Activated T-helper 2 cell treated with anti-CD3 and anti-CD28 coated beads, Interferon-gamma antibody, Interleukin-2, Interleukin-4, amounts not matched to agents 10 μg/mL and 5 μg/mL and 100 μg/mL, durations not matched to agents 14 hours and 24 hours and 36 hours (primary cell): Measurements from ENCODE around the gene RGS3. TPM values are rescaled to one million over a fixed set of nuclear protein-coding genes. Genes with fewer than 3 reads are reported as not detected.

Source experiments
- DNase-seq: peaks from one replicate; pipeline ENCODE4 v3.0.0; 2021; ENCODE audit warnings: low spot score
- H3K27ac Mint-ChIP-seq: one replicate; pipeline ENCODE4 v1.8.0; 2021; ENCODE audit warnings: mixed read lengths
- H3K27me3 Mint-ChIP-seq: one replicate; pipeline ENCODE4 v1.8.0; 2021; ENCODE audit warnings: low read depth, mixed read lengths
- H3K36me3 Mint-ChIP-seq: one replicate; pipeline ENCODE4 v1.8.0; 2021; ENCODE audit warnings: low read depth, mixed read lengths
- H3K4me1 Mint-ChIP-seq: one replicate; pipeline ENCODE4 v1.8.0; 2021; ENCODE audit warnings: low read depth, mixed read lengths
- H3K4me3 Mint-ChIP-seq: one replicate; pipeline ENCODE4 v1.8.0; 2021; ENCODE audit warnings: low read depth, mild to moderate bottlenecking, moderate library complexity, mixed read lengths
- H3K9me3 Mint-ChIP-seq: one replicate; pipeline ENCODE4 v1.8.0; 2021; ENCODE audit warnings: mixed read lengths
- intact Hi-C: fragments of 100-400 bp; cut with micrococcal nuclease; formaldehyde crosslinking; loops from one replicate; pipeline ENCODE4 v1.15.1; 2023
- total RNA-seq: library from RNA; stranded (reverse); gene quantifications from 2 replicates; pipeline ENCODE4 v1.2.3, GENCODE V29; 2022

Gene RGS3
- total RNA-seq, 1 donor from 2014 or later, result 64.2 TPM

DNA sequence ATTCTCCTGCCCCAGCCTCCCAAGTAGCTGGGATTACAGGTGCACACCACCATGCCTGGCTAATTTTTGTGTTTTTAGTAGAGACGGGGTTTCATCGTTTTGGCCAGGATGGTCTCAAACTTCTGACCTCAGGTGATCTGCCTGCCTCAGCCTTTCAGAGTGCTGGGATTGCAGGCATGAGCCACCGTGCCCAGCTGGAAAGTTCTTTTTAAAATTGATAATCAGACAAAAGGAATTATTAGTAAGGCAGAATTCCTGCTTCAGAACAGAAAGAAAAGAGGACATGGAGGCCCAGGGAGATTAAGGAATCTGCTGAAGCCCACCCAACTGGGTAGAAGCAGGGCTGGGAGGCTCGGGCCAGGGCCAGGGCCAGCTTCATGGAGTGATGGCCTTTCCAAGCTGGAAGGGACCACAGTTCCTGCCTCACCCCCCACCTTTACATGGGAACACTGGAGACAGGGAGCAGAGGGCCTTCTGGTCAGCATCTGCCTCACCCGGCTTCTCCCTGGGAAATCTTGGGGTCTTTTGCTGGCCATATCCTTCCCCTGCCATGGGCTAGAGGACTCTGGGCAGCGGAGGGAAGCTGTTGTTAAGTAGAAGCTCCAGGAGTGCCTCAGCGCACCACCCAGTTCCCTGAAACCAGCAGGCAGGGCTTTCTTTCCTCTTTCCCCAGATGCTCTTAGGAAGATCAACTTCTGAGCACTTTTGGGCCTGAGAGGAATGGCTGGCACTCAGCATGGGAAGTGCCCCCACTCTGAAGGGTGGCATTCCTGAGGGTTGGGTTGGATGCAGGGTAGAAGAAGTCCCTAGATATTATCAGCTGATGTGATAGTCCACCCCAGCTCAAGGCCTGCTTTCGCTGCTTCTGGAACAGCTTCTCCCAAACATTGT, 70.1 kb downstream of the RGS3 start:
- H3K36me3 Mint-ChIP-seq, result peaks cover 59% of the 10 kb centered on the region
- no peak for DNase-seq
- peaks cover 6% of the 10 kb centered on the region for H3K4me1 Mint-ChIP-seq
- intact Hi-C loops, result no loop called here
- no peak overlapping the region for H3K4me3 Mint-ChIP-seq
- no peaks in the 10 kb centered on the region for H3K9me3 Mint-ChIP-seq
- no peak overlapping the region for H3K27ac Mint-ChIP-seq
- no peaks in the 10 kb centered on the region for H3K27me3 Mint-ChIP-seq

GRCh38 chr9:113535756-113536155, 72.2 kb downstream of the RGS3 start:
- DNase-seq, result no peak
- Mint-ChIP-seq H3K4me3 (no peak overlapping the region), H3K9me3 (no peaks in the 10 kb centered on the region), H3K27me3 (no peaks in the 10 kb centered on the region), H3K27ac (no peak overlapping the region), H3K36me3 (peaks cover 54% of the 10 kb centered on the region), H3K4me1 (no peaks in the 10 kb centered on the region)
- intact Hi-C loops, result no loop called here

GRCh38 chr9:113536166-113536482, 72.6 kb downstream of the RGS3 start:
- Mint-ChIP-seq H3K36me3 (peaks cover 50% of the 10 kb centered on the region), H3K27ac (no peak overlapping the region), H3K27me3 (no peaks in the 10 kb centered on the region), H3K4me1 (no peaks in the 10 kb centered on the region), H3K9me3 (no peaks in the 10 kb centered on the region), H3K4me3 (no peak overlapping the region)
- intact Hi-C loops, result no loop called here
- no peak for DNase-seq

DNA sequence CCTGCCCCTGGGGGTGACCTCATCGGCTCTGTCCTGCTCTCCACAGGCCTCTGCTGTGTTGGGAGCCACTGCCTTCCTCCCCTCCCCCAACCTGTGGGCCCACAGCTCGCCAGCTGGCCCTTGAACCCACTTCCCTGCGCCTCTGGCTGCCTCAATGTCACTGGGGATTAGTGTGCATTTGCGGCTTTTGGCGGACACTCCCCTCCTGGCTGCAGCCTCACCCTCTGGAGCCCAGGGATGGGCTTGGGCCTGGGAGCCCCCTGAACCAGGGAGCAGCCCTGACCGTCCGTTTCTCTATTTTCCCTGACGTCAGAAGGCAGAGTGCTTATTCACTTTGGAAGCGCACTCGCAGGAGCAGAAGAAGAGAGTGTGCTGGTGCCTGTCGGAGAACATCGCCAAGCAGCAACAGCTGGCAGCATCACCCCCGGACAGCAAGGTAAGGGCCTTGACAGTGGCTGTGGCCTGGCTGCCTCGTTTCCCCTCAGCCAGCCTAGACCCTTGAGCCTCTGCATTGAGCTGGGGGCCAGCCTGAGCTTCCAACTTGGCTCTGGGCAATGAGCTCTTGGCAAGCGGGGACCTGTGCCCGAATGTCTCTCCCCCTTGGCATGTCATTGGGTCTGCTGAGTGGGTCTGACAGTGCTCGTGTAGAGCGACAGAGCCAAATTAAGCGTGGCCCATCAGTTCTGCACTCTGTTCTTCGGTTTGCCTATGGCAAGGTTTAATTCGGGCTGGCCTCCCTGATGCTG, 73.1 kb downstream of the RGS3 start:
- Mint-ChIP-seq H3K4me3 (no peak overlapping the region), H3K4me1 (no peaks in the 10 kb centered on the region), H3K9me3 (no peaks in the 10 kb centered on the region), H3K27me3 (no peaks in the 10 kb centered on the region), H3K27ac (no peak overlapping the region), H3K36me3 (peaks cover 48% of the 10 kb centered on the region)
- no peak for DNase-seq
- intact Hi-C loops, result no loop called here

- Mint-ChIP-seq H3K4me1 (no peaks in the 10 kb centered on the region), H3K4me3 (no peak overlapping the region)
These were observed 73.8 kb downstream of the RGS3 start for GRCh38 chr9:113537229-113537810.

GRCh38 chr9:113538131-113538530, 74.6 kb downstream of the RGS3 start:
- intact Hi-C loops, result no loop called here
- no peak for DNase-seq
- Mint-ChIP-seq H3K9me3 (no peaks in the 10 kb centered on the region), H3K4me1 (no peaks in the 10 kb centered on the region), H3K27me3 (no peaks in the 10 kb centered on the region), H3K4me3 (no peak overlapping the region), H3K36me3 (peaks cover 44% of the 10 kb centered on the region), H3K27ac (no peak overlapping the region)

More at GRCh38 chr9:113537229-113537810, 73.8 kb downstream of the RGS3 start:
- Mint-ChIP-seq H3K27ac (no peak overlapping the region), H3K27me3 (no peaks in the 10 kb centered on the region), H3K36me3 (peaks cover 47% of the 10 kb centered on the region), H3K9me3 (no peaks in the 10 kb centered on the region)
- intact Hi-C loops, result no loop called here
- DNase-seq, result no peak

GRCh38 chr9:113538701-113539430, 75.3 kb downstream of the RGS3 start:
- Mint-ChIP-seq H3K9me3 (no peaks in the 10 kb centered on the region), H3K27ac (no peak overlapping the region), H3K36me3 (peaks cover 47% of the 10 kb centered on the region), H3K4me3 (no peak overlapping the region), H3K27me3 (no peaks in the 10 kb centered on the region), H3K4me1 (no peaks in the 10 kb centered on the region)
- DNase-seq, result no peak
- intact Hi-C loops, result no loop called here

DNA sequence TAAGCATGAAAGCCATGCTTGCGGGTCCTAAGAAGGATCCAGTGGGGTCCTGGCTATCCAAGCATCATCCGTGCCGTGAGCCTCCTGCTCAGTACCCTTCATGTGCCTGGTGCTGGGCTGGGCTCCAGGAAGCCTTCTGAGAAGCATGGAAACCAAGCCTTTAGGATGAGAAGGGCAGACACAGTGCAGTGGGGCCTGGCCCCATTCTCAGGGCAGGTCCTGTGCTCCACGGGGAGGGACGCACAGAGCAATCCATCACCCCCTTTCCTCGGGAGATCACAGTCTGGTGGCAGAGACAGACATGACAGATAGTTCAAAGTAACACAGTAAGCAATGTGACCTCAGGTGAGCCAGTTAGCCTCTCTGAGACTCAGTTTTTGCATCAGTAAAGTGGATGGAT, 76.9 kb downstream of the RGS3 start:
- no peak overlapping the region for H3K27ac Mint-ChIP-seq
- DNase-seq, result no peak
- intact Hi-C loops, result no loop called here
- no peaks in the 10 kb centered on the region for H3K27me3 Mint-ChIP-seq
- H3K4me1 Mint-ChIP-seq, result peaks cover 1% of the 10 kb centered on the region
- H3K4me3 Mint-ChIP-seq, result no peak overlapping the region
- no peaks in the 10 kb centered on the region for H3K9me3 Mint-ChIP-seq
- peaks cover 54% of the 10 kb centered on the region for H3K36me3 Mint-ChIP-seq

DNA sequence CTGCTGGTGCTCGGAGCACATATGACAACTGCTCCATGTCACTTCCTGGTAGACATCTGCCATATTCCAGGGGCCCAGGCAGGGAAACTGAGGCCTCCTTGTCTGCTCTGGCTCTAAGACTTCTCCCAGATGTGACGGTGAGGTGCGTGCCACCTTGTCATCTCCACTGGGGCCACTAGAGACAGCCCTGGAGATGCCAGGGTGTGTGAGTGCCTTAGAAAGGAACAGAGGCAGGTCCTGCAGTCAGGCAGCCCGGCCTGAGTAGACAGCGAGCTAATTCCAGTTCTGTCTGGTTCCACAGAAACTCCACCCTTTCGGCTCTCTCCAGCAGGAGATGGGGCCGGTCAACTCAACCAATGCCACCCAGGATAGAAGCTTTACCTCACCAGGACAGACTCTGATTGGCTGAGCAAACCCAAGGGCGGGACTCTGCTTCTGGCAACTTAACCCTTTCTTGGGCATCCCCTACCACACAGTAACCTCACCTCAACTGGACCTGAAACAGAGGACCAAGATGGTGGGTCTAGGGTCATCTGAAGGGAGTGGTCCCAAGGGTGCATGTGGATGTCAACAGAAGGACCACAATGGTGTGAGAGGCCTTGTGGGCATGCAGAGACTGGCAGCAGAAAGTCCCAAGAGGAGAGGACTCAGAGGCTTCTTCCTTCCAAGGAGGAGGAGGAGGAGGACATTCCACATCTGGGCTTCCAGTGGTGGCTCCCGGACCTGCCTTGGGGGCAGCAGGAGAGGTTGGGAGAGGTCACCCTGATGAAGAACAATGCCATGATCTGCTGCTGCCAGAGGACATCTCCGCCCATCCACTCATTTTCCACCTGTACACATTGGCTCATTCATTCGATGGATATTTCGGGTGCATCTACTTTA, 77.7 kb downstream of the RGS3 start:
- DNase-seq, result no peak
- Mint-ChIP-seq H3K9me3 (no peaks in the 10 kb centered on the region), H3K27ac (no peak overlapping the region), H3K36me3 (peaks cover 53% of the 10 kb centered on the region), H3K27me3 (no peaks in the 10 kb centered on the region), H3K4me3 (no peak overlapping the region), H3K4me1 (peaks cover 3% of the 10 kb centered on the region)
- intact Hi-C loops, result no loop called here

DNA sequence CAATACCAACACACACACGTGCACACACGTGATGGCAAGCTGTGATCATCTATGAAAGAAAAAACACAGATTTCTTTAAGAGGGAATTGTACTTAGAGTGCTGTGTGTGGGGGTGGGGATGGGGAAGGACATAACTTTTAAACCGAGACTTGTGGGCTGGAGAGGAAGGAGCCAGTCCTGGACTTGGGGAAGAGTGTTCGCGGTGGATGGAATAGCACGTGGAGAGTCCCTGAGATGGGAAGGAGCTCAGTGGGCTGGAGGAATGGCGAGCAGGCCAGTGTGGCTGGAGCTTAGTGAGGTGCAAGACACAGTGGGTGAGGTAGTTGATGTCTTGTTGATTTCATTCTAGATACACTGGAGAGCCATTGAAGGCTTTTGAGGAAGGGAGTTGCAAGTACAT, 78.5 kb downstream of the RGS3 start:
- peaks cover 50% of the 10 kb centered on the region for H3K36me3 Mint-ChIP-seq
- H3K27me3 Mint-ChIP-seq, result no peaks in the 10 kb centered on the region
- DNase-seq, result no peak
- no peak overlapping the region for H3K27ac Mint-ChIP-seq
- H3K4me1 Mint-ChIP-seq, result peaks cover 8% of the 10 kb centered on the region
- intact Hi-C loops, result no loop called here
- no peaks in the 10 kb centered on the region for H3K9me3 Mint-ChIP-seq
- H3K4me3 Mint-ChIP-seq, result no peak overlapping the region

DNA sequence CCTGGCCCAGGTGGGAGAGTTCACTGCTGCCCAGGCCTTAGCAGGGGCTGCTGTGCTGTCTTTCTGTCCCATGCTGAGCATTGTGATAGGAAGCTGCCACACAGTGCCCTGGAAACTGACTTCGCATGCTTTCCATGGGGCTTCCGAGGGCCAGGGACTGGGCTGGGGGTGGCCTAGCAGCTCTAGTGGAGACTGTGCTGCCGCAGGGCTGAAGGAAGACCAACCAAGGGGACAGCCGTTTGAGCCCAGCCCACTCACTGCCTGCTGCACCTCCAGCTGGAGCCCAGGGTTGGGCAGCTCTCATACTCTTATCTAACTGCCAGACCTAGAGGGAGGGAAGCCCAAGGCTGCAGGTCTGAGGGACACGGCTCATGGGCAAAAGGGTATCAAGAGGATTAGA, 79.2 kb downstream of the RGS3 start:
- Mint-ChIP-seq H3K27ac (no peak overlapping the region), H3K4me1 (peaks cover 13% of the 10 kb centered on the region), H3K9me3 (no peaks in the 10 kb centered on the region), H3K36me3 (peaks cover 51% of the 10 kb centered on the region), H3K27me3 (no peaks in the 10 kb centered on the region), H3K4me3 (no peak overlapping the region)
- intact Hi-C loops, result no loop called here
- no peak for DNase-seq
